ENCODE data around the gene NDUFS5. TPM values are rescaled to one million over a fixed set of nuclear protein-coding genes. Genes with fewer than 3 reads are reported as not detected.
A peak's percentile ranks its signal among the peaks of the same experiment; 100 is the strongest.
"Not testable (repeated sequence)": the region's sequence is repeated elsewhere in the genome, so short reads cannot be mapped to it uniquely, and the experiment has no call there.

The NDUFS5 gene
- total and polyA plus RNA-seq, 5 experiments from 2014 or later = 104 to 657 (median 614) TPM

- not testable (repeated sequence) for H3K4me3 Mint-ChIP-seq, H3K27me3 Mint-ChIP-seq, H3K9me3 Mint-ChIP-seq, ATAC-seq, DNase-seq, H3K4me1 Mint-ChIP-seq, H3K36me3 Mint-ChIP-seq, H3K27ac Mint-ChIP-seq
- POLR2A ChIA-PET = interaction anchor here (0.6 kb wide), 1 partner anchor 147 kb away, joined by 3 read pairs; no protein-coding TSS in a partner anchor
Measured at GRCh38 chr1:39020494-39020893, 5.7 kb upstream of the NDUFS5 start.

- Mint-ChIP-seq H3K27ac (no peak overlapping the region), H3K27me3 (peaks cover 0 to 2% (median 0%) of the 10 kb centered on the region in 5 donors), H3K4me1 (peaks cover 3 to 13% (median 9%) of the 10 kb centered on the region in 4 donors), H3K9me3 (no peaks in the 10 kb centered on the region), H3K36me3 (peaks cover 0 to under 1% (median 0%) of the 10 kb centered on the region in 3 donors), H3K4me3 (no peak overlapping the region)
- POLR2A ChIA-PET = interaction anchor here (0.6 to 0.7 kb wide), 3 partner anchors 148 to 1559 kb away, joined by 3 to 7 read pairs (median 3); no protein-coding TSS in a partner anchor
- ATAC-seq = no peak
- no peak for DNase-seq
Measured at GRCh38 chr1:39021426-39021825, 4.7 kb upstream of the NDUFS5 start.

GRCh38 chr1:39023140-39023539 is 3.0 kb upstream of the NDUFS5 start:
- POLR2A ChIA-PET = interaction anchor here (0.7 kb wide), 1 partner anchor 23 kb away, joined by 3 read pairs; no protein-coding TSS in a partner anchor
- H3K4me3 Mint-ChIP-seq = no peak overlapping the region
- peaks cover 8 to 23% (median 21%) of the 10 kb centered on the region in 4 donors for H3K4me1 Mint-ChIP-seq
- H3K9me3 Mint-ChIP-seq = no peaks in the 10 kb centered on the region
- peaks cover 0 to 2% (median 0%) of the 10 kb centered on the region in 5 donors for H3K27me3 Mint-ChIP-seq
- H3K27ac Mint-ChIP-seq = peak overlapping the region in 1 of 10 donors; percentile 52
- peaks cover 0 to 4% (median 4%) of the 10 kb centered on the region in 3 donors for H3K36me3 Mint-ChIP-seq
- DNase-seq = no peak
- ATAC-seq = no peak

GRCh38 chr1:39026866-39027507 is 837 bp downstream of the NDUFS5 start:
- Mint-ChIP-seq H3K27ac (peak overlapping the region; percentile 93 to 99 (median 98)), H3K36me3 (peaks cover 8 to 38% (median 11%) of the 10 kb centered on the region in 3 donors), H3K9me3 (no peaks in the 10 kb centered on the region), H3K4me3 (peak overlapping the region; percentile 93 to 100 (median 96)), H3K4me1 (peaks cover 12 to 50% (median 40%) of the 10 kb centered on the region in 4 donors), H3K27me3 (no peaks in the 10 kb centered on the region)
- POLR2A ChIA-PET = interaction anchor here (0.6 to 2.3 kb wide), 8 partner anchors 27 to 1712 kb away, joined by 3 to 14 read pairs (median 4); no protein-coding TSS in a partner anchor
- DNase-seq (peak in 1 of 10 donors; percentile 64), ATAC-seq (no peak)

GRCh38 chr1:39034114-39034654 is 8.0 kb downstream of the NDUFS5 start:
- Mint-ChIP-seq H3K36me3 (peaks cover 3 to 75% (median 19%) of the 10 kb centered on the region in 3 donors), H3K9me3 (no peaks in the 10 kb centered on the region), H3K27me3 (no peaks in the 10 kb centered on the region), H3K4me1 (peaks cover 10 to 46% (median 36%) of the 10 kb centered on the region in 4 donors), H3K4me3 (peak overlapping the region; percentile 81 to 96 (median 86)), H3K27ac (peak overlapping the region; percentile 94 to 99 (median 98))
- ATAC-seq (peak; percentile 64 to 66), DNase-seq (peak in 4 of 10 donors; percentile 22 to 59 (median 44))
- POLR2A ChIA-PET = interaction anchor here (0.7 to 1.5 kb wide), 4 partner anchors 8 to 1555 kb away, joined by 3 to 6 read pairs (median 6); partner anchors contain the start of genes AKIRIN1 and NDUFS5

- POLR2A ChIA-PET = interaction anchor here (0.6 kb wide), 1 partner anchor 24 kb away, joined by 7 read pairs; no protein-coding TSS in a partner anchor
- H3K27ac Mint-ChIP-seq = peak overlapping the region in 3 of 10 donors; percentile 22 to 73 (median 46)
- H3K27me3 Mint-ChIP-seq = no peaks in the 10 kb centered on the region
- no peak for ATAC-seq
- peaks cover 7 to 38% (median 29%) of the 10 kb centered on the region in 4 donors for H3K4me1 Mint-ChIP-seq
- H3K4me3 Mint-ChIP-seq = no peak overlapping the region
- H3K36me3 Mint-ChIP-seq = peaks cover 0 to 60% (median 21%) of the 10 kb centered on the region in 3 donors
- no peak for DNase-seq
- H3K9me3 Mint-ChIP-seq = no peaks in the 10 kb centered on the region
Measured at GRCh38 chr1:39036678-39037077, 10.5 kb downstream of the NDUFS5 start.

DNA sequence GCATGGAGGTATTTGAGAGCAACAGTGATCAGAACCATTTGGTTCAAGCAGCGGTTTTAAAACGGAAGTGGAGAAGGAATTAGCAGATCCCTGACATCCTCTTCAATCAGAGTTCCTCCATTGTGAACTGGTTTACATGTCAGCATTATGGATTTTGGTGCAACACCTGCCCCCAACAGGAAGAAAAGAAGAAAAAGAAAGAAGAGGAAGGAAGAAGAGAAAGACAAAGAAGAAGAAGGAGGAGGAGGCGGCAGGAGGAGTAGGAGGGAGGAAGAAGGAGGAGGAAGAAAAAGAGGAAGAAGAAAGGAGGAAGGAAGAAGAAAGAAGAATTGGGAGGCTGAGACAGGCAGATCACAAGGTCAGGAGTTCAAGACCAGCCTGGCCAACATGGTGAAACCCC is 17.4 kb downstream of the NDUFS5 start:
- Mint-ChIP-seq H3K4me3 (no peak overlapping the region), H3K9me3 (no peaks in the 10 kb centered on the region), H3K36me3 (peaks cover 0 to 45% (median 27%) of the 10 kb centered on the region in 3 donors), H3K27me3 (no peaks in the 10 kb centered on the region), H3K27ac (peak overlapping the region in 3 of 10 donors; percentile 34 to 65 (median 46)), H3K4me1 (peaks cover 3 to 9% (median 8%) of the 10 kb centered on the region in 4 donors)
- DNase-seq = no peak
- no peak for ATAC-seq
- POLR2A ChIA-PET = no interaction called here

- ATAC-seq = no peak
- POLR2A ChIA-PET = no interaction called here
Measured at GRCh38 chr1:39044762-39045161, 18.6 kb downstream of the NDUFS5 start.

GRCh38 chr1:39045231-39045630 is 19.1 kb downstream of the NDUFS5 start:
- peak overlapping the region in 2 of 10 donors; percentile 8 to 56 for H3K27ac Mint-ChIP-seq
- no peaks in the 10 kb centered on the region for H3K27me3 Mint-ChIP-seq
- peaks cover 0 to 8% (median 3%) of the 10 kb centered on the region in 4 donors for H3K4me1 Mint-ChIP-seq
- POLR2A ChIA-PET = no interaction called here
- H3K36me3 Mint-ChIP-seq = peaks cover 0 to 55% (median 30%) of the 10 kb centered on the region in 3 donors
- DNase-seq (no peak), ATAC-seq (no peak)
- no peak overlapping the region for H3K4me3 Mint-ChIP-seq
- H3K9me3 Mint-ChIP-seq = no peaks in the 10 kb centered on the region

More at GRCh38 chr1:39044762-39045161, 18.6 kb downstream of the NDUFS5 start:
- H3K27ac Mint-ChIP-seq = peak overlapping the region in 4 of 10 donors; percentile 8 to 56 (median 34)
- no peak for DNase-seq
- no peaks in the 10 kb centered on the region for H3K27me3 Mint-ChIP-seq
- peaks cover 0 to 51% (median 30%) of the 10 kb centered on the region in 3 donors for H3K36me3 Mint-ChIP-seq
- H3K4me3 Mint-ChIP-seq = no peak overlapping the region
- H3K9me3 Mint-ChIP-seq = no peaks in the 10 kb centered on the region
- H3K4me1 Mint-ChIP-seq = peaks cover 2 to 8% (median 4%) of the 10 kb centered on the region in 4 donors

- no peaks in the 10 kb centered on the region for H3K9me3 Mint-ChIP-seq
- POLR2A ChIA-PET = no interaction called here
- no peaks in the 10 kb centered on the region for H3K27me3 Mint-ChIP-seq
- H3K36me3 Mint-ChIP-seq = peaks cover 0 to 48% (median 27%) of the 10 kb centered on the region in 3 donors
- peaks cover 6 to 11% (median 8%) of the 10 kb centered on the region in 4 donors for H3K4me1 Mint-ChIP-seq
- peak overlapping the region in 3 of 10 donors; percentile 24 to 48 (median 28) for H3K27ac Mint-ChIP-seq
- no peak for DNase-seq
- ATAC-seq = no peak
- H3K4me3 Mint-ChIP-seq = no peak overlapping the region
Measured at GRCh38 chr1:39046613-39047210, 20.6 kb downstream of the NDUFS5 start.

- Mint-ChIP-seq H3K4me3 (no peak overlapping the region), H3K4me1 (peaks cover 6 to 11% (median 8%) of the 10 kb centered on the region in 4 donors), H3K27ac (peak overlapping the region in 1 of 10 donors; percentile 73), H3K9me3 (no peaks in the 10 kb centered on the region), H3K27me3 (no peaks in the 10 kb centered on the region), H3K36me3 (peaks cover 0 to 41% (median 24%) of the 10 kb centered on the region in 3 donors)
- ATAC-seq (no peak), DNase-seq (no peak)
- POLR2A ChIA-PET = no interaction called here
Measured at GRCh38 chr1:39047374-39048229, 21.5 kb downstream of the NDUFS5 start.

Measured in naive thymus-derived CD8-positive, alpha-beta T cell (primary cell).